Cardiac muscle cell (in vitro differentiated cells and primary cell): ENCODE results near the gene SPCS1. TPM values are rescaled to one million over a fixed set of nuclear protein-coding genes. Genes with fewer than 3 reads are reported as not detected.
"Not testable (repeated sequence)": the region's sequence is repeated elsewhere in the genome, so short reads cannot be mapped to it uniquely, and the experiment has no call there.

Experiments used
- DNase-seq, 2 donors: peaks; one replicate each; pipeline versions ENCODE4 v3.0.0 to v3.0.0-alpha.2; 2010 to 2017; ENCODE audit warnings: low read depth in 1 of 2, low spot score in 1 of 2
- H3K27ac ChIP-seq: fragments of 200-600 bp; sonication (generic); 2 replicates; pipeline ENCODE4 v1.5.1; 2016
- H3K27me3 ChIP-seq: fragments of 200-600 bp; sonication (generic); 2 replicates; pipeline ENCODE4 v1.6.0; 2016; ENCODE audit warnings: control low read depth
- H3K36me3 ChIP-seq: fragments of 200-600 bp; sonication (generic); 2 replicates; pipeline ENCODE4 v1.5.1; 2016; ENCODE audit warnings: control low read depth
- H3K4me1 ChIP-seq: fragments of 200-600 bp; sonication (generic); 2 replicates; pipeline ENCODE4 v1.8.1; 2017; ENCODE audit warnings: low read depth, mild to moderate bottlenecking, mixed run types
- H3K4me3 ChIP-seq: fragments of 200-600 bp; sonication (generic); 2 replicates; pipeline ENCODE4 v1.5.1; 2016; ENCODE audit warnings: mild to moderate bottlenecking
- H3K9me3 ChIP-seq: fragments of 200-600 bp; sonication (generic); 2 replicates; pipeline ENCODE4 v1.5.1; 2017; ENCODE audit warnings: low read depth, mild to moderate bottlenecking, control low read depth
- polyA plus RNA-seq: library from polyadenylated mRNA; unstranded; fragments of >200 nt; fragmentation: Nextera tagmentation; extraction: Ambion mirVana; gene quantifications from 2 replicates; pipeline ENCODE4 v1.2.1, GENCODE V29; 2016
- total RNA-seq: library from RNA; depleted of rRNA; stranded (reverse); fragments of >200 nt; gene quantifications from 2 replicates; pipeline ENCODE4 v1.2.3, GENCODE V29; 2016
- TF ChIP-seq, protein P1 (sequence below): IDR thresholded peaks from 2 replicates; pipeline ENCODE4 v1.5.1; 2012; ENCODE audit warnings: low read depth, mild to moderate bottlenecking, low read length

The SPCS1 gene
- 103 and 173 TPM in 2 replicates for total RNA-seq
- 217 and 234 TPM in 2 replicates for polyA plus RNA-seq

DNA sequence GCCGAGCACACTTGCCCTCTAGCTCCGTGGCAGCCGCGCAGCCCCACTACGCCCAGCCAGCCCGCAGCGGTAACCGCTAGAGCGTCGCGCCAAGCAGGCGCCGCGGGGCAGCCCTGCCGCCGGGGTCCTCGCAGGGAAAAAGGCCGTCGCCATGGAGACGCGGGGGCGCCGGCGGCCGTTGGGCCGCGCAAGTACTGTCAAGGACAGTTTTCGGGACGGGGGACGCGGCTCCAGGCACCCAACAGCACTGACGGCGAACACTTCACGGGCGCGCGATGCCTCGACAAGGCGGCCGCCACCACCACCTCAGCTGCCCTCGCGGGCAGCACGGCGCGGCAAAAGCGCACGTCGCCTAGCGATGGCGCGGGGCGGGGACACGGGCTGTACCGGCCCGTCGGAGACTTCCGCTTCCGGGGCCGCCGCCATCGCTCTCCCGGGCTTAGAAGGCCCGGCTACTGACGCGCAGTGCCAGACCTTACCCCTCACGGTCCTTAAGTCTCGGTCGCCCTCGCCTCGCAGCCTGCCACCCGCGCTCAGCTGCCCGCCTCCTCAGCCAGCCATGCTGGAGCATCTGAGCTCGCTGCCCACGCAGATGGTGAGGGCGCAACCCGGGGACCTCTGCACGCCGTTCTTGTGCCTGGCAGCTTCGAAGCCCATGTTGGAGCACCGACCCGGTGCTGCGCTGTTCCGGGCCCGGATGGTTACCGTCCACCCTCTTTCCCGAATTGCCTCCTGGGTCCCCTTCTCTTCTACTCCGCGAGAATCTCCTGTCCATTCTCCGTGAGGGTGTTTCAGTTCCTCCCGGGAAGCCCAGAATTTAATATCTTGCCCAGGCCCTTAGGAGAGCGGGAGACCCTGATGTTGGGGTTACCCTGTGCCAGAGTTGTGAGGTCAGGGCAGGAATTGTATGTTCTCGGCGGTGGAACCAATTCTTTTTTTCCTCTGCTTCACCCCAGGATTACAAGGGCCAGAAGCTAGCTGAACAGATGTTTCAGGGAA lies at the start of gene SPCS1, which contains the start of gene GLT8D1:
Gene SPCS1 (plus strand): TSS at position 419 of the 999 bp plus-strand sequence. CDS start 141 bp downstream, at position 560.
Gene GLT8D1 (minus strand): TSS at position 104 of the 999 bp plus-strand sequence. CDS start 5,331 bp downstream, outside the sequence.
- peak; percentile 90 to 93 for DNase-seq
- TF ChIP-seq, protein P1, sequence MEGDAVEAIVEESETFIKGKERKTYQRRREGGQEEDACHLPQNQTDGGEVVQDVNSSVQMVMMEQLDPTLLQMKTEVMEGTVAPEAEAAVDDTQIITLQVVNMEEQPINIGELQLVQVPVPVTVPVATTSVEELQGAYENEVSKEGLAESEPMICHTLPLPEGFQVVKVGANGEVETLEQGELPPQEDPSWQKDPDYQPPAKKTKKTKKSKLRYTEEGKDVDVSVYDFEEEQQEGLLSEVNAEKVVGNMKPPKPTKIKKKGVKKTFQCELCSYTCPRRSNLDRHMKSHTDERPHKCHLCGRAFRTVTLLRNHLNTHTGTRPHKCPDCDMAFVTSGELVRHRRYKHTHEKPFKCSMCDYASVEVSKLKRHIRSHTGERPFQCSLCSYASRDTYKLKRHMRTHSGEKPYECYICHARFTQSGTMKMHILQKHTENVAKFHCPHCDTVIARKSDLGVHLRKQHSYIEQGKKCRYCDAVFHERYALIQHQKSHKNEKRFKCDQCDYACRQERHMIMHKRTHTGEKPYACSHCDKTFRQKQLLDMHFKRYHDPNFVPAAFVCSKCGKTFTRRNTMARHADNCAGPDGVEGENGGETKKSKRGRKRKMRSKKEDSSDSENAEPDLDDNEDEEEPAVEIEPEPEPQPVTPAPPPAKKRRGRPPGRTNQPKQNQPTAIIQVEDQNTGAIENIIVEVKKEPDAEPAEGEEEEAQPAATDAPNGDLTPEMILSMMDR: no peak

DNA sequence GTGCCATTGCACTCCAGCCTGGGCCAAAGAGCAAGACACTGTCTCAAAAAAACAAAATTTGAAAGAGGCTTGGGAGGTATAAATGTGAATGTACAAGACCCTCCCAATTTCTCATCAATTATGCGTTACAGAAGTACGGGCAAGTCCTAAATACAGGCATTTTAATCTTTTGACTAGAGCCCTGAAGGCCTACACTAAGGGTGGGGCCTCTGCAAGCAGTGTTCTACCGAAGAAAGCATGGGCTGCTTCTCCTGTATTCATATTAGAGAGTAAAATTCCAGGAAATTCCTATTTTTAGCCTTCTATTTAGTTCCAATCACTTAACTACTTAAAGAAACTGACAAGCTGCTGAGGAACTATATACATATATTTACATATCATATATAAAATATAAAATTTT lies 45.9 kb upstream of the SPCS1 start:
- DNase-seq: no peak
- H3K4me1 ChIP-seq: no peaks in the 10 kb centered on the region
- H3K36me3 ChIP-seq: peaks cover 72% of the 10 kb centered on the region
- H3K27ac ChIP-seq: no peak overlapping the region
- H3K4me3 ChIP-seq: no peak overlapping the region
- TF ChIP-seq, protein P1: no peak
- H3K27me3 ChIP-seq: no peaks in the 10 kb centered on the region
- H3K9me3 ChIP-seq: no peaks in the 10 kb centered on the region

More for the DNA sequence above, at the start of gene SPCS1, which contains the start of gene GLT8D1:
- H3K27me3 ChIP-seq: no peaks in the 10 kb centered on the region
- peak within 1 kb of the TSS; percentile 82 for H3K27ac ChIP-seq
- H3K4me1 ChIP-seq: peaks cover 6% of the 10 kb centered on the region
- H3K36me3 ChIP-seq: peaks cover 7% of the 10 kb centered on the region
- peak within 1 kb of the TSS; percentile 97 for H3K4me3 ChIP-seq
- H3K9me3 ChIP-seq: no peaks in the 10 kb centered on the region

DNA sequence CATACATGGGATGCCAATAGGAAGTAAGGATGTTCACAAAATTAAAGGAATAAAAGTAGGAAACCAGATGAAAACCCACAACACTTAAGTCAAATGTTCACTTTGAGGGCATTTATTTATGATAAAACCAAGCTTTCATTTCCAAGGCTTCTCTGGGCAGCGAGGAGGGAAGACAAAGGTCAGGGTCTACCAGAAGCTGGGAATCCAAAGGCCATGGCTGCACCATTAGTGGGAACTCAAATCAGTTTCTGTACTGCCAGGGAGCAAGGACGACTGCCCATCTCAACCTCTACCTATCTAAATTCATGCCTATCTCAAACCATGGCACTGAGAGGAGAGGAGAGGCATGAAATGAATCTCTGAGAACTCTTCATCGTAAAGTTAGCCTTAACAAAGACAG lies 42.8 kb upstream of the SPCS1 start:
- no peak overlapping the region for H3K27ac ChIP-seq
- DNase-seq: no peak
- no peaks in the 10 kb centered on the region for H3K9me3 ChIP-seq
- no peak overlapping the region for H3K4me3 ChIP-seq
- TF ChIP-seq, protein P1: no peak
- no peaks in the 10 kb centered on the region for H3K27me3 ChIP-seq
- no peaks in the 10 kb centered on the region for H3K4me1 ChIP-seq
- peaks cover 45% of the 10 kb centered on the region for H3K36me3 ChIP-seq

DNA sequence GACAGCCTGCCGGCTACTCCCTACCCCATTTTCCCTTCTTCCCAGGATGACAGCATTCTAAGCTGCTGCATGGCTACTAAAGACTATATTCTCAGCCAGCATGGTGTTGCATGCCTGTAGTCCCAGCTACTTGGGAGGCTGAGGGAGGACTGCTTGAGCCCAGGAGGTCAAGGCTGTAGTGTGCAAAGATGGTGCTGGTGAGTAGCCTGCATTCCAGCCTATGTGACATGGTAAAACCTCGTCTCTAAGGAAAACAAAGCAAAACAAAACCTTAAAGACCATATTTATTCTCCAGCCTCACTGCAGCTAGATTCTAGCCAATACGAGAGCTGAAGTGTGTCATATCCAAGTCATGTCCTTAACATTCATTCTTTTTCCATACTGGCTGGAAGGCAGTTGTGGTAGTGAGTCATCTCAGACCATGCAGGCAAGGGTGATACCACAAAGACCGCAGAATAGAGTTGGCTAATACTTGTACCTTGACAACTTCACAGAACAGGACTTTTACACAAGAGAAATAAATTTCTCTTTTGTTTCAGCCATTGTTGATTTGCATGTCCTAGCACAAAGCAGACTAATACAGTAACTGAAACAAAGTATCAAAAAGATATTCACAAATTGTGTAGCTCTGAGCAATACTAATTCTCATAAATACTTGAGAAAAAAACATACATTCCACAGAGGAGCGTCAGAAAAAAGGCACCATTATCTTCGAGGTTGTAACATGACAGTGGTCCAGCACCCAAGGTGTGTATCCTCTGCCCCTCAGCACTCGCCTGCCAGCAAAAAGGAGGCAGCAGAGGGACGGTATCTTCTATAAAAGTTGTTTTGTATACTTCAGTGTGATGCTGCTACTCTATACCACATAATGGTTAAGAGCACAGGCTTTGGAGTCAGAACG lies 35.0 kb upstream of the SPCS1 start:
- DNase-seq: peak in 1 of 2 donors; percentile 99
- H3K36me3 ChIP-seq: peaks cover 34% of the 10 kb centered on the region
- H3K4me3 ChIP-seq: no peak overlapping the region
- H3K27me3 ChIP-seq: no peaks in the 10 kb centered on the region
- H3K4me1 ChIP-seq: no peaks in the 10 kb centered on the region
- no peaks in the 10 kb centered on the region for H3K9me3 ChIP-seq
- TF ChIP-seq, protein P1: no peak
- H3K27ac ChIP-seq: no peak overlapping the region

DNA sequence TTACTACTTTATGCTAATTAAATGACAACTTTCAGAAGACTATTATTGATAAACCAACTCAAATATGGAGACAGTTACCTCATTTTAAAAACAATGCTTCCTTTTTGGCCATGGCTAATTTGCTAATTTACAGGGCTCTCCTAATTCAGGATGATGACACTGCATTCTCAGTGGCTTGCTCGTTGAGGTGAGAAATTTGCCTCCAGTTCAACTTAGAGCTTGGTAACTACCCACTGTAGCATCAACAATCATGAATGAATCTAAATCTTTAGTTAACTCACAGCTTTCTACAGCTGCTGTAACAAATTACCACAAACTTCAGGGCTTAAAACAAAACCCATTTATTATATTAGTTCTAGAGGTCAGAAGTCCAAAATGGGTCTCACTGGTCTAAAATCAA lies 34.2 kb upstream of the SPCS1 start:
- H3K36me3 ChIP-seq: peaks cover 35% of the 10 kb centered on the region
- no peak overlapping the region for H3K27ac ChIP-seq
- no peaks in the 10 kb centered on the region for H3K4me1 ChIP-seq
- no peaks in the 10 kb centered on the region for H3K27me3 ChIP-seq
- TF ChIP-seq, protein P1: no peak
- H3K9me3 ChIP-seq: no peaks in the 10 kb centered on the region
- no peak overlapping the region for H3K4me3 ChIP-seq
- no peak for DNase-seq

DNA sequence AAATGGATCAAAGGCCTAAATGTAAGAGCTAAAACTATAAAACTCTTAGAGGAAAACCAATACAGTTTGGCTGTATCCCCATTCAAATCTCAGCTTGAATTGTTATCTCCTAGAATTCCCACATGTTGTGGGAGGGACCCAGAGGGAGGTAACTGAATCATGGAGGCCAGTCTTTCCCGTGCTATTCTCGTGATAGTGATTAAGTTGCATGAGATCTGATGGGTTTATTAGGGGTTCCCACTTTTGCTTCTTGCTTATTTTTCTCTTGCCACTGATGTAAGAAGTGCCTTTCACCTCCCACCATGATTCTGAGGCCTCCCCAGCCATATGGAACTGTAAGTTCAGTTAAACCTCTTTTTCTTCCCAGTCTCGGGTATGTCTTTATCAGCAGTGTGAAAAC lies 29.7 kb upstream of the SPCS1 start:
- H3K27ac ChIP-seq, H3K4me1 ChIP-seq, H3K27me3 ChIP-seq, H3K9me3 ChIP-seq, H3K4me3 ChIP-seq: not testable (repeated sequence)
- H3K36me3 ChIP-seq: peaks cover 61% of the 10 kb centered on the region
- DNase-seq: peak in 1 of 2 donors; percentile 28
